GM18867 (cell line): ENCODE data around the gene NLRP6.
"Not testable (repeated sequence)": the region's sequence is repeated elsewhere in the genome, so short reads cannot be mapped to it uniquely, and the experiment has no call there.

Experiments
- ATAC-seq: cut with Tn5 transposase; IDR thresholded peaks from one replicate; pipeline ENCODE4 v1.9.1; 2021; ENCODE audit warnings: mild to moderate bottlenecking, moderate library complexity; ENCODE audit not compliant: unreplicated experiment

NLRP6 gene

DNA sequence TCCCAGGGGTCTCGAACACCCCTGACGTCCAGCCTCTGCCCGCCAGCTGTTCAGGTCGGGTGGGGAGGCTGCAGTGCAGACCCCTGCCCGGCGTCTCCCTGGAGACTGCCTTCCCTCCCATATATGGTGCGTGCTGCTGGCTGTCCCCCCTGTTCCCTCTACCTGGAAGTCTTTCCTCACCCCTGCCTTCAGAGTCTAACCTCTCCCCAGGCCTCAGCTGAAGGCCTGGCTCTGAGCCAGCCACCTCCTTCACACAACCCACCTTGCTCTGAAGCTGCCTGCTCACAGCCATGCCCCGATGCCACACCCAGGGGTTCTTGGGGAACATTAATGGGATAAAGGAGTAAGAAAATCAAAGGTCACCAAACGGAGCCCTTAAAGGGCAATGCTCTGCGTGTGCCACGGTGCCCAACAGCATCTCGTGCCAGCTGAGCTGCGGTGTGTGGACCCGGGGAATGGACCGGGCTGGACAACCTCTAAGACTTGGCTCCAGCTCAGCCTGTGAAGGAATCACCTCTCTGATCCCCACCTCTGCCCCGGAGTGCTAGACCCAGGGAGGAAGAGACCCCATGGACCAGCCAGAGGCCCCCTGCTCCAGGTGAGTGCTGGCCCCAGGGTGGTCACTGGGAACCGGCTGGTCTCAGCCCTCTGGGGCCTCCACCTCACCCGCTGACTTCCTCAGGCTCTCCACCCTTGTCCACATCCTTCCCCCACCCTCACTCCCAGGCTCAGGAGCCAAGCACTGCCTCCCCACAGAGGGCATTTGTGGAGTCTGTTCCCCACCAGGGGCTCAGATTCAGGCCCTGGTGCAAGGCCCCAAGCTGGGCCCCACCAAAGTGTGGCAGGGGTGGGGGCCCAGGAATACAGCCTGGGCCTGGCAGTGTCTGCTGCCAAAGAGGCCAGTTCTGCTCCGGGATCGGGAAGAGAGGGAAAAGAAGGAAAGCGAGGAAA lies at the start of gene NLRP6:
TSS of gene NLRP6 (plus strand) at position 407 of the 951 bp plus-strand sequence. CDS start at position 570, 163 bp downstream.
- no peak for ATAC-seq

DNA sequence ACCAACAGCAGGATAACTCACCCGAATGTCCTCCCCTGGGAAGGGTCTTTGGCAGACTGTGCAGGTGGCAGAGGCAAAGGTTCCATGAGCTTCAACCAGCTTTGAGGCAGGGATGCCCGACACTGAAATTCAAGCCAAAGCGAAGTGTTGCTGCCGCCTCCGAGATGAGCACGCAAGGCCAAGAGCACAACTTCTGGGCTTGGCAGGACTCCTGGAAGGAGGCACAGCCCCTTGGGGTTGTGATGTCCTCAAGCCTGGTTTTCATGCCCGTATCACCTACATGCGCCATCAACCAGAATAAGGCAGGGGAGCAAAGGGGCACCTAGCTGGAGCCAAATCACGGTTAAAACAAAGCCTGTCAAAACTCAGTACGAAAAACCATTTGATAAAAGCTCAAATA lies 47.8 kb upstream of the NLRP6 start:
- no peak for ATAC-seq

DNA sequence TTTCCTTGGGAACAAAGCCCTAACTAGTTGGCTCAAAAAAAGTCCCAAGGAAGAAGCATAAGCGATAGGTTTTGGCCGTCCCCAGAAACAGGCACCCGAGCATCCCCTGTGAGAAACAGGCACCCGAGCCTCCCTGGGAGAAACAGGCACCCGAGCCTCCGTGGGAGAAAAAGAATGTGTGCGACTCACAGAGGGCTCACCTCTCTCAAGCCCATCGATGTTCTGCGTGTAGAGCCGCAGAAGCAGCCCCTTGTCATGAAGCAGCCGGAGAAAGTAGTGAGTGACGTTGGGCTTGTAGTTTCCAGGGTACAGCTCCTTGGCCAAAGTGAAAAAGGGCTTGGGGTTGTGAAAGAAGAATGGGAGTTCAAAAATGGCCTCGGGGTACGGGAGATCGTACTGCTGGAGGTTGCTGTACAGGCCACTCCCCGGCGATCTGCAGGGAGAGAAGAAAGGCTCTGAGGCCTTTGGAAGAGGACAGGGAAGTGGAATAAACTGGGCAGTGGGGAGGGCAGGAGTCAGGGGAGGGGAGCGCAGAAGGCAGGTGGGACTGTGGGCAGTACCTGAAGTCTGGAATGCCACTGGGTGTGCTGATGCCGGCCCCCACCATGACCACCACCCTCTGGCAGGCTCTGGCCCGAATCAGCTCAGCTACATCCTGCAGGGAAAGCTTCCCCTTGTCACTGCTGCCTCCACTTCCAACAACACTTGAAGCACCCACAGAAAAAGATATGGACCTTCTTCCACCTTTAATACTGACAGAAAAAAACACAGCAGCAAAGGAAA lies 45.2 kb upstream of the NLRP6 start:
- ATAC-seq: no peak

DNA sequence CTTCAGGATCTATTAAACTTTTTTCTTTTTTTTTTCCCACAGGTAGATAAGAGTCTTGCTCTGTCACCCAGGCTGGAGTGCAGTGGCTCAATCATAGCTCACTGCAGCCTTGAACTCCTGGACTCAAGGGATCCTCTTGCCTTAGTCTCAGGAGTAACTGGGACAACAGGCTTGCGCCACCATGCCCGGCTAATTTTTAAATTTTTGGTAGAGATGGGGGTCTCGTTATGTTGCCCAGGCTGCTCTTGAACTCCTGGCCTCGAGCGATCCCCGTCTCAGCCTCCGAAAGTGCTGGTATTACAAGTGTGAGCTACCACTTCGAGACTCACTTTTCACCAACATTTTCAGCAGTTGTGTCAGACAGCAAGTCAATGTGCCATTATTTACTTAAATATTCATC lies 43.0 kb upstream of the NLRP6 start:
- ATAC-seq: no peak

DNA sequence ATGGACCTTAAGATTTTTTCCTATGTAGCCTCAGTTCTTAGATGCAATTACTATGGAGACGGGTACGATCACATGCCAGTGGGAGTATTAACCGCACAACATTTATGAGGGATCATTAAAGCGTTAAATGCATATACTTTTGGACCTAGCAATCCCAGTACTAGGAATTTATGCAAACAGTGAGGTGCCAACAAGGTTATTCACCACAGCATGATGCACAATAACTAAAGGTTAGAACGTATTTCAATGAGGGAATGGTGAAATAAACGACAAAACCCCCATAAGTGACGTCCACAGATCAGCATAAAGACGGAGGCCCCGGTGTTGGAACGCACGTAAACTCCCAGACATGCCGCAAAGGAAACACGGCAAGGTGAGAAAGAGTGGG lies 42.6 kb upstream of the NLRP6 start:
- ATAC-seq: no peak

DNA sequence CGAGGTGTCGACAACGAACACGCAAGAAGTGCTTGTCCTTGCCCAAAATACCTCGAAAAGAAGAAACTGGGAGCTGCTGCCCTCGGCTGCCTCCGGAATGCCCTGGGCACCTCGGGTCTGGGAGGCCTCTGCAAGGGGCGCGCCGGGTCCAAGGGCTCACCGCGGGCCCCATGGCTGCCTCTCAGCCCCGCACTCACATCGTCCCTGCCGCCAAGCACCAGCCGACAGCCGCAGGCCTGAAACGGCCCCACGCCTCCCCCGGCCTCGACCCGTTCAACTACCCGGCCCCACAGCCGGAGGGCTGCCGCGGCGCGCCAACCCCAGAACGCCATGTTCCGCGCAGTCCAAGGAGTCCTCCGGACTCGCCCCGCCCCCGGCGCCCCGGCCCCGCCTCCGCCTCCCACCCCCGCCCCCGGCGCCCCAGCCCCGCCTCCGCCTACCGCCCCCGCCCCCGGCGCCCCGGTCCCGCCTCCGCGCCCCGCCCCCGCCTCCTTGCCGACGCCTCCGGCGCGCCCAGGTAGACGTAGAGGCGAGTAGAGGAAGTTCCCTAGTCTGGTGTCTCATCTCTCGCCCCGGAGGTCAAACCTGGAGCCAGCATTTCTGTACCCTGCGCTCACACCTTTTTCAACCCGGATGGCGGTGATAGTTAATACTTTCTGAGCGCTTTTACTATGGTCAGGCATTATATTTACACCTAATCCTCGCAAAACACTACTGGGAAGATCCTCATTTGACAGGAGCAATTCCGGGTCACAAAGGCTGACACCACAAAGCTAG lies 42.0 kb upstream of the NLRP6 start, which contains the start of gene SIRT3:
TSS of gene SIRT3 (minus strand) at position 346 of the 777 bp plus-strand sequence. CDS start at position 332, 14 bp downstream.
- peak; percentile 74 for ATAC-seq

DNA sequence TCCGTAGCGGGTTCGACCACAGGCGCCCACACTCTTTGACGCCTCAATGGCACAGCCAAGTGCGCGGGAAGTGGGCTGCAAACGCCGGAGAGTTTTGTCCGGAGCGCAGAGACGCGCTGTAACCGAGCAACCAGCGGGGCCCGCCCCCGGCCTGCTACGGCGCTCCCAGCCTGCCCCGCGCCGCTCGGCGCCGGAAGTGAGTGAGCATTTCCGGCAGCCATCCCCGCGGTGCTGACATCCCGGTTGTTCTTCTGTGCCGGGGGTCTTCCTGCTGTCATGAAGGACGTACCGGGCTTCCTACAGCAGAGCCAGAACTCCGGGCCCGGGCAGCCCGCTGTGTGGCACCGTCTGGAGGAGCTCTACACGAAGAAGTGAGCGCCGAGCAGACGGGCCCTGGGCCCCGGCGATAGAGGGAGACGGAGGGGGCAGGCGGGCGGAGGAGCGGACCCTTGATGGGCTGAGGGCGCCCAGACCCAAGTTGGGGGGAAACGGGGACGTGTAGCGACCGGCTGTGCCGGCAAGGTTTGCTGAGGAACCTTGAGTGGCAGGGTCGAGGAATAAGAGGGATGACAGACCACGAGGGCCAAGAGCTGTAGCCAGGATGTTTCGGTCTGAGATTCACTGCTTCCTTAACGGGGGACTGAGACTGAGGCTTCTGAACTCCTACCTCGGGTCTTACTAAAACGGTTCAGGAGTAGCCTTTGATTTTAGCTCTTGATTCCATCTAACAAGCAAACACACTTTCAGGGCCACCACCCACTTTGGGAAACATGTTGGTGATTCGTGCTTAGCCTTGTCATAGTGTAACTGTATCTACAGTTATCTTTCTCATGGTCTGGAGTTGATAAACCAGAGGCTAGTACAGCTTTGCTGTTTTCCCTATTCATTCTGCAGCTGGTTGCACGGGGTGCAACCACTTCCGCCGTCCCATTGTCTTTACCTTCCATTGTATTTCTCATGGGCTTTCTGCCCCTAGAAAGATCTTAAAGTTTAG lies 41.1 kb upstream of the NLRP6 start, which contains the start of gene PSMD13:
TSS of gene PSMD13 (plus strand) at position 203 of the 994 bp plus-strand sequence. CDS start at position 277, 74 bp downstream.
- ATAC-seq: peak; percentile 78

DNA sequence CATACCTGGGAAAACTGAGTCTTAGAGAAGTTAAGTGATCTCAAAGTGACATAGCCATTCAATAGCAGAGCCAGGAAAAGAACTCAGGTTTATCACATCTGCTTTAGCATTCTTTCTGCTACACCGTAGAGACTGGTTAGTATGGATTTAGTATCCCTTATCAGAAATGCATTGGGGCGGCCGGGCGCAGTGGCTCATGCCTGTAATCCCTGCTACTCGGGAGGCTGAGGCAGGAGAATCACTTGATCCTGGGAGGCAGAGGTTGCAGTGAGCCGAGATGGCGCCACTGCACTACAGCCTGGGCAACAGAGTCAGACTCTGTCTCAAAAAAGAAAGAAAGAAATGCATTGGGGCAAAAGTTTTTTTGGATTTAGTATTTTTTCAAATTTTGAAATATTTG lies 39.9 kb upstream of the NLRP6 start:
- ATAC-seq: not testable (repeated sequence)

DNA sequence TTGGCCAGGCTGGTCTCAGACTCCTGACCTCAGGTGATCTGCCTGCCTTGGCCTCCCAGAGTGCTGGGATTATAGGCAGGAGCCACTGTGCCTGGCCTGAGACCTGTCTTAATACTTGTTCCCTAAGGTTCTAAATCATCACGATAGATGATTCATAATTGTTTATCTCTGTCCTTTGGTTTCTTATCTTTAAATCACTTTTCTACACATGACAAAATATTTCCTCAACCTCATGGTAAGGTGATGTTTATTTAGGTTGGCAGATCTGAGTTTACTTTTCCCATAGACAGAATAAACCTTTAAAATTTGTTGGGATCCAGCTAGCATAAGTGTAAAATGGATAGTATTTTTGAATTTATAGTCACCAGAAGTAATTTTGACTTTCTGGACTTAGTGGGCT lies 37.9 kb upstream of the NLRP6 start:
- ATAC-seq: no peak

DNA sequence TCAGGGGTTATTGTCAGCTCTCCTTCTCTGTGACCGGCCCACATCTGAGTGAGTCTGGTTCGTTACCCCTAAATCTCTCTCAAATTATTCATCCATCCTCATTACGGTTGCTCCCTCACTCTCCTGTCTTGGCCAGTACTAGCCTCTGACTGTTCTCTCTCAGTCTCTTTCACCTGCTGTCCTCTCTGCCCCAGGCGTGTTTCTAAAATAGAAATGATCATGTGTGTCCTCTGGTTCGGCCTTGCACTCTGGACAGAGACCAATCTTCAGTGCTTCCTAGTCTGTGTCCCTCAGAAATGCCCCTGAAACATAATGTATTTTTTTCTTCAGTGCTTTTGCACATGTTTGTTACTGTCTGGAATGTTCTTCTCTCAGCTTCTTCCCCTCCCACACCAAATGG lies 36.6 kb upstream of the NLRP6 start:
- ATAC-seq: no peak

DNA sequence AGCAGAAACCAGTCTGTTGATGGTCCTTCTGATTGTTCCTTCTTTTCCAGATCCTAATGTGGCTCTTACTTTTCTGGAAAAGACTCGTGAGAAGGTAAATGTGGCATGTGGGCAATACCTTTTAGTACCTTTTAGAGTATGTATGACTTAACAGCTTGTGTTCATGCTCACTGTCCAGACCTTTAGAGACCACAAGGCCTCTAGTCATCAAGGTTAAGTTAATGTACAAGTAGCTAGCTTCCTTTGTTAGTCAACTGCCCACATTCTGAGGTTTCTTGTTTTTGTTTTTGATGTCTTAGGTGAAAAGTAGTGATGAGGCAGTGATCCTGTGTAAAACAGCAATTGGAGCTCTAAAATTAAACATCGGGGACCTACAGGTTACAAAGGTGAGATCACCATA lies 33.8 kb upstream of the NLRP6 start:
- no peak for ATAC-seq

DNA sequence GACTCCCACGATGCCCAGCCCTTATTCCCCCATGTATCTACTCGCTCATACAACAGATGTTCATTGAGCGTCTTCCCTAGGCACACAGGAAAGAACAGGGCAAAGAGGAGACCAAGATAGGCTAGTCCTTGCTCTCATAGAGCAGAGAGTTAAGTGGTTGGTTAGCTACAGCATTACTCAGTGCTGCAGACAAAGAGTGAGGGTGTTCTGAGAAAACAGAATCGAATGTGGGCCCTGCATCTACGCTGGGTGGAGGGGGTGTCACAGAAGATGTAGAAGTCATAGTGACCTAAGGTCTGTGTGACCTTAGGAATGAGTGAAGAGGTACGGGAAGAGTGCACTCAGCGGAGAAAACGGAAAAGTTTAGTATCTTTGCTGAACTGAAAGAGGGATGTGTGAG lies 29.1 kb upstream of the NLRP6 start:
- ATAC-seq: no peak

DNA sequence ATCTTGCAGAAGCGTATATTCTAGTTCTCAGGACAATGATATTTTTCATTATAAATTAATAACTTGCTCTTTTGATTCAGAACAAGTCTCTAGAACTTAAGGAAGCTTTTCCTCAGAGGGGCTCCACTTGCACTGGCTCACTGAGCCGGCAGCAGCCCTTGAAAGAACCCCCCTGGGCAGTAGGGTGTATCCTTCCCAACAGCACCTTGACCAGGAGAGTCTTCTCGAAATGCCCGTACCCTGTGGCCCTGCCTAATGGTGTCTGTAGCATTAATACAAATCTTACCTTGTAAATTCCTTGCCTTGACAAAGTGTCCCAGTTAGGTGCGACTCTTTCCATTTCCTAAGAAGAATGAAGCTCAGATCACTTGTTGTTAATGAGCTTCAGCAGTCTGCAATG lies 27.9 kb upstream of the NLRP6 start:
- ATAC-seq: no peak

DNA sequence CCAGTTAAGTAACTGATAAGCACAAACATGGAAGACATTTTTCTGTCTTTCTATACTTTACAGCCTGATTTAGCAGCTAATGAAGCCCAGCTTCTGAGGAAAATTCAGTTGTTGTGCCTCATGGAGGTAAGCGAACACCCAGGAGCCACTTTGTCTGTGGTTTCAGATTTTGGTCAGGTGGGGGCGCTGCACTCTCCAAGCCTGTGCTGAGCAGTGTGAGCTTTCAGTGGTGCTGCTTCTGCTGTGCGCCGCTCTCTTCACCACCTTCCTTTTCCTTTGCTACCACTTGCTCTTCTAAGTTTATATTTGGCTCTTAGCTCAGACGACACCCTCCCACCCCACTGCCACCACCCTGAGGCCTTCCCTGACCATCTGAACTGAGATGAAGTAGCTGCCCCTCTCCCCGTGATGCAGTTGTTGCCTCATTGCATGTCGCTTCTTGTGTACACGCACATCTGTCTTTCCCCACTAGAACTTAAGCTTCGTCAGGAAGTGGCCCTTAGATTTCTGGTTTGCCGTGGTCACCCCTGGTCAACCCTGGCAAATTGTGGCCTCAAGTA lies 27.4 kb upstream of the NLRP6 start:
- ATAC-seq: no peak

DNA sequence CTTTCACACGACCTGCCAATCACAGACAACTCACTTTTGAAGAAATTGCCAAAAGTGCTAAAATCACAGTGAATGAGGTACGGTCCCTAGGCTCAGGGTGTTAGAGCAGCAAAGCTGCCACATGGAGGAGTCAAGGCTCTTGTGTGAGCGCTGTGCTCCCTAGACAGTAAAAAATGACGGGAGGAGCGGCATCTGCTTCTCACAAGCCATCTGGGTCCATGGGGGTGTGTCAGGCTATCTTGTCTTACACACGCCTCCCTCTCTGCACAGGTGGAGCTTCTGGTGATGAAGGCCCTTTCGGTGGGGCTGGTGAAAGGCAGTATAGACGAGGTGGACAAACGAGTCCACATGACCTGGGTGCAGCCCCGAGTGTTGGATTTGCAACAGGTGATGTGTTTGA lies 26.7 kb upstream of the NLRP6 start:
- ATAC-seq: no peak

DNA sequence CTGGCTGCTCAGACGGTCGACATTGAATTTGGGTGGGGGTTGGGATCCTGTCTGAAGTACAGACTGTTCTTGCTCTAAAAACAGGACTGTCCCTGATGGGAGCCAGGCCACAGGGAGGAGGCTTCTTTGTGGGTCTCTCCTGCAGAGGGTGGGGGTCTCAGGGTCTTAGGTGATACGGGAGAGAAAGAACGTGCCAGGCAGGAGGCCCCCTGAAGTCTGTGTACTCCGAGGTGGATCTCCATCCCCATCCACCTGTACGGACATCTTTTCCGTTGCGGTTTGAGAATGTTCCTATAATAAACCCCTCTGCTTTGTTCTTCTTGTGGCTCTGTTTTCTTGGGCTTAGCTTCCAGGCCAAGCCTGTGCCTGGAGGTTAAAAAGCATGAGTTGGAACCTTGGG lies 25.5 kb upstream of the NLRP6 start:
- ATAC-seq: no peak

DNA sequence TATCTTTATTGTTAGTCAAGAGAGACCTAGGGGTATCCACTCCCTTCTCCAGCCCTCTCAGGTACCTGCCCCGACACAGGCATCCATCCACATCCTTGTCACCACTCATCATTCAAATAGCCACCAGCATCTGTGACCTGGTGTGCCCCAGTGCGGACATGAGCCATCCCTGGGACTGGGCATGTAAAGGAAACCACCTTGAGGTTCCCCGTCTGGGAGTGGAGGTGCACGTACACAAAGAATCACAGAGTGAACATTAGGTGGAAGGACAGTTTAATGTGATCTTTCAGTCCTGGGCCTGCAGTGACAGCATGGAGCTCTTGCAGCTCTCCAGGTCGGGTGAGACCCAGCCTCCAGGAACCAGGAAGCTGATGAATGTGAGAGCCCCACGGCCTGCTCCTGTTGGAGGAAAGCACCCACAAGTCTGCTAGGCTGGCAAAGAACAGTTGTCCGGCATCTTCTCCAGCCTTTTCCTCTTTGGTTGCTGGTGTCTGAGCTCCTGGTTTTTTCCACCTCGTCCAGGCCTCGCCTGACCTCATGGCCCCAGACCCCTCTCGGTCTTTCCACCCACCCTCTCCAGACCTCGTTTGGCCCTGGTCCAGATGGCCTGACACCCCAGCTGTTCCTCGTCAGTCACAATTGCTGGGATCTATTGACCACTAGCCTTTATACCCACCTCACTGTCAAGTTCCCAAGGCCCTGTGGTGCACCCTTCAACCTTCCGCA lies 24.9 kb upstream of the NLRP6 start:
- ATAC-seq: no peak

DNA sequence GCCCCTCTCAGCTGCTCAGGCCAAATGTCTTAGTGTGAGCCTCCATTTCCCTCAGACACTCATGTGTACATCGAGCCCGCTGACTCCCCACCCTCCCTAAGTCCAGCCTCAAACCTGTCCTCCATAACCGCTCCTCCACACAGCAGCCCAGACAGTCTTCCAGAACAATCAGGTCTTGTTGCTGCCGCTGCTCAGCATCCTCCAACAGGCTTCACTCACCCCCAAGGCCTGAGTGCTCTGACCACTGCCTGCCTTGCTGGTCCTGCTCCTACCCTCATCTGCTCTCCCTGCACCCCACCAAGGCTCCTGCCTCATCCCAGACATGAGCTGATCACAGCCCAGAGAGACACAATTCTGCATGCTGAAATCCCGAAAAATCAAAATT lies 24.3 kb upstream of the NLRP6 start:
- no peak for ATAC-seq

DNA sequence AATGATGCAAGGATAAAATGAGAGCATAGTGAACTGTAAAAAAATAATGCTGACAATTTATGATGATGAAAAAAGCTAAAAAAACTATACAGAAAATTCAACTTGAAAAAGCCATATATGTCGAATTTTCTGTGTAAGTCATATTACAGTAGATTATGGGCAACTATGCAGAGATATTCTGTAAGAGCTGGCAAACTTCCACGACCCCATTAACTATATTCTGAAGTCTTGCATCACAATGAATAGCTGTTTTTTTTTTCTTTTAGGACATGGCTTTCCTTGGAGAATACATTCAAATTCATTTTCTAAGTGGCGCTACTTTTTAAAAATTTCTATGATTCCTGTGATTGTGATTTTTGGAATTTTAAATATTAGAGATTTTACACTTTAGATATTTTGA lies 23.0 kb upstream of the NLRP6 start:
- no peak for ATAC-seq
